Fibroblast of lung (primary cell): ENCODE data around the gene NEB. TPM values are rescaled to one million over a fixed set of nuclear protein-coding genes. Genes with fewer than 3 reads are reported as not detected.

Source experiments
- DNase-seq, 2 donors: peaks; one replicate each; pipeline versions ENCODE4 v3.0.0 to v3.0.0-alpha.2; 2010; ENCODE audit warnings: low read depth in 2 of 2
- H2AFZ ChIP-seq: 2 replicates; pipeline ENCODE4 v1.5.1; 2012; ENCODE audit warnings: low read length, control low read depth, inconsistent platforms
- H3K27ac ChIP-seq: 2 replicates; pipeline ENCODE4 v1.5.1; 2011; ENCODE audit warnings: low read length, control low read depth; ENCODE audit not compliant: insufficient read depth
- H3K27me3 ChIP-seq: 2 replicates; pipeline ENCODE4 v1.5.1; 2011; ENCODE audit warnings: mild to moderate bottlenecking, low read length; ENCODE audit not compliant: control insufficient read depth, insufficient read depth
- H3K36me3 ChIP-seq: 2 replicates; pipeline ENCODE4 v1.5.1; 2011; ENCODE audit warnings: low read length; ENCODE audit not compliant: control insufficient read depth, insufficient read depth
- H3K4me1 ChIP-seq: 2 replicates; pipeline ENCODE4 v1.5.1; 2011; ENCODE audit warnings: low read length; ENCODE audit not compliant: control insufficient read depth, insufficient read depth; ENCODE audit errors: extremely low read depth
- H3K4me2 ChIP-seq: 2 replicates; pipeline ENCODE4 v1.5.1; 2011; ENCODE audit warnings: low read length, control low read depth; ENCODE audit not compliant: insufficient read depth; ENCODE audit errors: extremely low read depth
- H3K4me3 ChIP-seq, 4 experiments: fragments of 200-600 bp in 1 of 4; sonication (generic) in 1 of 4; replicated peaks in 1 of 4; 2 replicates each; pipeline ENCODE4 v1.5.1; 2011 to 2016; ENCODE audit warnings: low read length in 4 of 4, low read depth in 3 of 4, mild to moderate bottlenecking in 3 of 4, control low read depth in 2 of 4, inconsistent platforms in 1 of 4, mixed read lengths in 1 of 4; ENCODE audit not compliant: insufficient read depth in 1 of 4; ENCODE audit errors: control extremely low read depth in 1 of 4
- H3K79me2 ChIP-seq: 2 replicates; pipeline ENCODE4 v1.5.1; 2012; ENCODE audit warnings: mild to moderate bottlenecking, low read length, inconsistent platforms; ENCODE audit not compliant: control insufficient read depth, insufficient read depth
- H3K9ac ChIP-seq: 2 replicates; pipeline ENCODE4 v1.5.1; 2011; ENCODE audit warnings: mild to moderate bottlenecking, low read length, control low read depth; ENCODE audit not compliant: insufficient read depth
- H3K9me3 ChIP-seq: 2 replicates; pipeline ENCODE4 v1.5.1; 2012; ENCODE audit warnings: low read depth, low read length; ENCODE audit not compliant: control insufficient read depth, insufficient read depth
- H4K20me1 ChIP-seq: 2 replicates; pipeline ENCODE4 v1.5.1; 2011; ENCODE audit warnings: low read length; ENCODE audit not compliant: control insufficient read depth, insufficient read depth; ENCODE audit errors: extremely low read depth
- CTCF ChIP-seq, 2 donors: IDR thresholded peaks in 1 of 2; conservative IDR thresholded peaks in 1 of 2; 1 replicate in 1 of 2; 2 replicates in 1 of 2; pipeline ENCODE4 v1.5.1; 2011 to 2012; ENCODE audit warnings: low read length in 2 of 2, control low read depth in 1 of 2, inconsistent platforms in 1 of 2, low read depth in 1 of 2, mild to moderate bottlenecking in 1 of 2
- EZH2 ChIP-seq: IDR thresholded peaks from 2 replicates; pipeline ENCODE4 v1.5.1; 2012; ENCODE audit warnings: low read length, control low read depth, mild to moderate bottlenecking; ENCODE audit errors: missing control alignments
- polyA plus RNA-seq, 2 donors: library from polyadenylated mRNA; depleted of rRNA in 1 of 2; stranded (reverse) in 1 of 2; unstranded in 1 of 2; fragments of >200 nt; gene quantifications; 2 replicates each; pipeline ENCODE4 v1.2.1, GENCODE V29; 2011 to 2012; ENCODE audit warnings: missing spikeins in 1 of 2
- total RNA-seq: library from RNA; depleted of rRNA; stranded (reverse); fragments of >200 nt; gene quantifications from 2 replicates; pipeline ENCODE4 v1.2.1, GENCODE V29; 2014

NEB gene
- total and polyA plus RNA-seq, 2 donors (not counting 1 experiment from before 2014, with no cell fraction given), result 0.17 to 0.26 TPM

- TF ChIP-seq CTCF (conservative IDR thresholded peaks at IDR 0.05 in 1 of 2, IDR thresholded peaks at IDR 0.05 in 1 of 2; ENCODE audit: low read depth in 1 of 2, low read length in 2 of 2) (no peak), EZH2 (no peak)
Measured at GRCh38 chr2:151483546-151483945, 250.7 kb downstream of the NEB start.

GRCh38 chr2:151482171-151482725 lies 252.0 kb downstream of the NEB start:
- no peaks in the 10 kb centered on the region for H3K27me3 ChIP-seq
- no peak overlapping the region for H3K27ac ChIP-seq
- no peaks in the 10 kb centered on the region for H3K9me3 ChIP-seq
- DNase-seq, result no peak
- H3K4me2 ChIP-seq, result no peak overlapping the region
- H2AFZ ChIP-seq, result no peak overlapping the region
- H3K4me1 ChIP-seq, result no peaks in the 10 kb centered on the region
- peaks cover 2% of the 10 kb centered on the region for H3K36me3 ChIP-seq
- TF ChIP-seq EZH2, result no peak
- TF ChIP-seq CTCF (conservative IDR thresholded peaks at IDR 0.05 in 1 of 2, IDR thresholded peaks at IDR 0.05 in 1 of 2; ENCODE audit: low read depth in 1 of 2, low read length in 2 of 2), result no peak
- no peaks in the 10 kb centered on the region for H4K20me1 ChIP-seq
- no peaks in the 10 kb centered on the region for H3K79me2 ChIP-seq
- no peak overlapping the region for H3K4me3 ChIP-seq
- H3K9ac ChIP-seq, result no peak overlapping the region

More at GRCh38 chr2:151483546-151483945, 250.7 kb downstream of the NEB start:
- no peaks in the 10 kb centered on the region for H3K27me3 ChIP-seq
- H3K36me3 ChIP-seq, result peaks cover 2% of the 10 kb centered on the region
- H3K9ac ChIP-seq, result no peak overlapping the region
- no peak overlapping the region for H3K4me2 ChIP-seq
- DNase-seq, result no peak
- H2AFZ ChIP-seq, result no peak overlapping the region
- no peaks in the 10 kb centered on the region for H4K20me1 ChIP-seq
- H3K9me3 ChIP-seq, result no peaks in the 10 kb centered on the region
- no peak overlapping the region for H3K4me3 ChIP-seq
- no peak overlapping the region for H3K27ac ChIP-seq
- no peaks in the 10 kb centered on the region for H3K4me1 ChIP-seq
- no peaks in the 10 kb centered on the region for H3K79me2 ChIP-seq

- Histone ChIP-seq H3K9me3 (no peaks in the 10 kb centered on the region), H3K9ac (no peak overlapping the region), H3K27me3 (no peaks in the 10 kb centered on the region), H3K79me2 (no peaks in the 10 kb centered on the region), H4K20me1 (no peaks in the 10 kb centered on the region), H3K4me1 (no peaks in the 10 kb centered on the region), H3K27ac (no peak overlapping the region), H3K36me3 (peaks cover 2% of the 10 kb centered on the region), H3K4me3 (no peak overlapping the region), H3K4me2 (no peak overlapping the region), H2AFZ (no peak overlapping the region)
- TF ChIP-seq CTCF (conservative IDR thresholded peaks at IDR 0.05 in 1 of 2, IDR thresholded peaks at IDR 0.05 in 1 of 2; ENCODE audit: low read depth in 1 of 2, low read length in 2 of 2) (no peak), EZH2 (no peak)
- DNase-seq, result no peak
Measured at GRCh38 chr2:151481744-151482143, 252.5 kb downstream of the NEB start.
